Endothelial cell of umbilical vein (primary cell): ENCODE results near the gene TMEM106C. TPM values are rescaled to one million over a fixed set of nuclear protein-coding genes. Genes with fewer than 3 reads are reported as not detected.

Source experiments
- BruUV-seq: library from RNA; stranded (reverse); fragments of 400-500 nt; replicated peaks from 2 replicates; lab custom pipeline; 2021; lab: Mats Ljungman, UMichigan
- CTCF ChIA-PET: fragments of 300-600, 350-600 bp; sonication (Branson Sonifier 250); formaldehyde crosslinking; loops from one replicate; lab custom pipeline; 2021; ENCODE audit warnings: antibody characterized with exemption, inconsistent platforms; lab: Charles Lee
- POLR2A ChIA-PET: fragments of 300-600, 350-600 bp; sonication (Branson Sonifier 250); formaldehyde crosslinking; loops from one replicate; lab custom pipeline; 2021; ENCODE audit warnings: antibody characterized with exemption, inconsistent platforms; lab: Charles Lee
- DNase-seq: peaks from one replicate; pipeline ENCODE4 v3.0.0-alpha.2; 2011; ENCODE audit warnings: low read depth, low spot score
- FAIRE-seq: peaks from 2 replicates; lab custom pipeline; 2011; peaks lifted over from hg19 to GRCh38; lab: Jason Lieb, UNC
- H2AFZ ChIP-seq: 2 replicates; pipeline ENCODE4 v1.6.0; 2012; ENCODE audit warnings: low read depth, low read length, control low read depth, inconsistent platforms
- H3K27ac ChIP-seq: 2 replicates; pipeline ENCODE4 v1.5.1; 2011; ENCODE audit warnings: low read depth, mild to moderate bottlenecking, control low read depth, low read length, moderate library complexity; ENCODE audit not compliant: insufficient read depth
- H3K27me3 ChIP-seq, 2 experiments: 2 replicates each; pipeline versions ENCODE4 v1.6.0 to v1.6.1; 2011; ENCODE audit warnings: low read length in 2 of 2, mixed read lengths in 1 of 2; ENCODE audit not compliant: control insufficient read depth in 2 of 2, insufficient read depth in 2 of 2
- H3K36me3 ChIP-seq, 2 experiments: 2 replicates in 1 of 2; 3 replicates in 1 of 2; pipeline ENCODE4 v1.5.1; 2011; ENCODE audit warnings: low read length in 2 of 2, mild to moderate bottlenecking in 1 of 2, moderate library complexity in 1 of 2; ENCODE audit not compliant: control insufficient read depth in 2 of 2, insufficient read depth in 2 of 2; ENCODE audit errors: extremely low read depth in 1 of 2
- H3K4me1 ChIP-seq: 3 replicates; pipeline ENCODE4 v1.5.1; 2011; ENCODE audit warnings: mild to moderate bottlenecking, low read length; ENCODE audit not compliant: control insufficient read depth, insufficient read depth; ENCODE audit errors: extremely low read depth
- H3K4me2 ChIP-seq: 2 replicates; pipeline ENCODE4 v1.6.1; 2011; ENCODE audit warnings: low read length, control low read depth, mixed read lengths; ENCODE audit not compliant: insufficient read depth
- H3K4me3 ChIP-seq, 3 experiments: fragments of 200-600 bp in 1 of 3; sonication (generic), shearing (Covaris generic) in 1 of 3; replicated peaks in 1 of 3; 2 replicates each; pipeline ENCODE4 v1.5.1; 2011 to 2016; ENCODE audit warnings: control low read depth in 3 of 3, low read length in 3 of 3, mild to moderate bottlenecking in 2 of 3, inconsistent platforms in 1 of 3, low read depth in 1 of 3, moderate library complexity in 1 of 3; ENCODE audit not compliant: insufficient read depth in 1 of 3
- H3K79me2 ChIP-seq: 2 replicates; pipeline ENCODE4 v1.6.0; 2012; ENCODE audit warnings: low read length, inconsistent platforms; ENCODE audit not compliant: control insufficient read depth, insufficient read depth
- H3K9ac ChIP-seq: replicated peaks from 2 replicates; pipeline ENCODE3; 2011; ENCODE audit warnings: low read length, control low read depth; ENCODE audit not compliant: insufficient read depth; ENCODE audit errors: extremely low read depth
- H3K9me1 ChIP-seq: replicated peaks from 3 replicates; pipeline ENCODE4 v1.6.0; 2011; ENCODE audit warnings: mild to moderate bottlenecking, low read length; ENCODE audit not compliant: control insufficient read depth, insufficient read depth; ENCODE audit errors: extremely low read depth
- H3K9me3 ChIP-seq: replicated peaks from 2 replicates; pipeline ENCODE4 v1.5.1; 2012; ENCODE audit warnings: low read length, inconsistent platforms; ENCODE audit not compliant: control insufficient read depth, insufficient read depth
- H4K20me1 ChIP-seq: replicated peaks from 2 replicates; pipeline ENCODE3; 2011; ENCODE audit warnings: mild to moderate bottlenecking, low read length; ENCODE audit not compliant: control insufficient read depth, insufficient read depth; ENCODE audit errors: extremely low read depth
- EZH2 ChIP-seq: IDR thresholded peaks from 2 replicates; pipeline ENCODE4 v1.6.1; 2012; ENCODE audit warnings: borderline replicate concordance, low read depth, mild to moderate bottlenecking, moderate library complexity, low read length, inconsistent platforms; ENCODE audit not compliant: severe bottlenecking
- FOS ChIP-seq: IDR thresholded peaks from 2 replicates; pipeline ENCODE4 v1.6.1; 2011; ENCODE audit warnings: mild to moderate bottlenecking, low read length, moderate library complexity, borderline replicate concordance; ENCODE audit not compliant: insufficient read depth
- GATA2 ChIP-seq: IDR thresholded peaks from 2 replicates; pipeline ENCODE4 v1.7.0; 2011; ENCODE audit warnings: low read depth, mild to moderate bottlenecking, moderate library complexity, mixed read lengths, low read length; ENCODE audit not compliant: insufficient read length, insufficient read depth
- JUN ChIP-seq: IDR thresholded peaks from 2 replicates; pipeline ENCODE4 v1.6.1; 2011; ENCODE audit warnings: borderline replicate concordance, low read depth; ENCODE audit not compliant: insufficient read length, insufficient read depth
- MYC ChIP-seq: IDR thresholded peaks from one replicate; pipeline ENCODE4 v1.6.1; 2011; ENCODE audit warnings: mild to moderate bottlenecking, low read depth, low read length
- POLR2A ChIP-seq: IDR thresholded peaks from 2 replicates; pipeline ENCODE4 v1.6.1; 2012; ENCODE audit warnings: low read depth, mild to moderate bottlenecking, control low read depth, low read length
- POLR2AphosphoS5 ChIP-seq: IDR thresholded peaks from 2 replicates; pipeline ENCODE4 v1.6.1; 2012; ENCODE audit warnings: low read depth, mild to moderate bottlenecking, control low read depth, low read length, moderate library complexity; ENCODE audit not compliant: insufficient read depth
- dilution Hi-C: fragments of 300-500 bp; cut with MboI; formaldehyde crosslinking; loops from one replicate; pipeline ENCODE4 v1.15.0; 2019; ENCODE audit warnings: low sequenced_read_pairs; ENCODE audit not compliant: extremely low pct_ligation_motif_present
- intact Hi-C: fragments of 100-400 bp; cut with micrococcal nuclease; formaldehyde crosslinking; loops from one replicate; pipeline ENCODE4 v1.10.0; 2022
- polyA plus RNA-seq, 4 experiments: library from polyadenylated mRNA; depleted of rRNA in 3 of 4; stranded (reverse) in 3 of 4; unstranded in 1 of 4; fragments of >200 nt; gene quantifications; 2 replicates each; pipeline versions ENCODE4 v1.2.1 to v1.2.3, GENCODE V29; 2011 to 2012; ENCODE audit warnings: missing spikeins in 1 of 4
- total RNA-seq: library from RNA; stranded (reverse); gene quantifications from 2 replicates; pipeline ENCODE4 v1.2.3, GENCODE V29; 2021
- TF ChIP-seq, protein P1 (sequence below), 2 donors: IDR thresholded peaks; 1 replicate in 1 of 2; 2 replicates in 1 of 2; pipeline ENCODE4 v1.5.1; 2011; ENCODE audit warnings: low read length in 2 of 2, mild to moderate bottlenecking in 2 of 2, moderate library complexity in 2 of 2, control low read depth in 1 of 2, inconsistent platforms in 1 of 2, low read depth in 1 of 2; ENCODE audit not compliant: insufficient read depth in 1 of 2; ENCODE audit errors: extremely low read depth in 1 of 2
- TF ChIP-seq, protein P2 (sequence below): IDR thresholded peaks from 2 replicates; pipeline ENCODE4 v1.6.1; 2011; ENCODE audit not compliant: insufficient read depth, insufficient read length

Gene TMEM106C
- total and polyA plus RNA-seq, 2 donors (not counting 3 experiments of a cell fraction or from before 2014, with no cell fraction given) = 84.4 to 148 TPM

DNA sequence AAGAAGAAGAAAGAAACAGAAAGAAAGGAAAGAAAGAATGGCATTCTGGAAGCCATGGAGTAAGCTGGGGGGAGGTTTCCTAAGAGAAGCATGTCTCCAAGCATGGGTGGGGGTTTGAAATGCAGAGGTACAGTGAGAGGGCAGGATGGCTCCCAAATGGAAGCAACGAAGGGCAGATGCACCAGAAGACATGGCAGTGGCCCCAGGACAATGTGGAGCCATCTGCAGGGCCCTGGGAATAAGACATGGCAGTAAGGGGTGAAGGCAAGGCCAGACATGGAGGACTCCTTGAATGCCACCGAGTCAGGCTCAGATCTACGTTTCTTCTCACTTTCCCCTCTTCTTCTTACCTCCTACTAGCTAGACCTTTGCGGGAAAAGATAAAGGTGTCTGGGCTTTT lies 45.6 kb downstream of the TMEM106C start:
- no TSS peak for BruUV-seq
- POLR2A ChIA-PET = interaction anchor here (0.7 kb wide), 1 partner anchor 1591 kb away, joined by 3 read pairs; no protein-coding TSS in a partner anchor
- Histone ChIP-seq H3K9ac (no peak overlapping the region), H3K27me3 (peaks cover 51 to 68% of the 10 kb centered on the region in 2 experiments), H3K4me1 (no peaks in the 10 kb centered on the region), H4K20me1 (no peaks in the 10 kb centered on the region), H3K36me3 (no peaks in the 10 kb centered on the region), H2AFZ (no peak overlapping the region), H3K79me2 (no peaks in the 10 kb centered on the region), H3K9me3 (no peaks in the 10 kb centered on the region), H3K4me3 (no peak overlapping the region), H3K4me2 (no peak overlapping the region), H3K27ac (no peak overlapping the region), H3K9me1 (no peaks in the 10 kb centered on the region)
- CTCF ChIA-PET = no interaction called here
- no peak for DNase-seq
- dilution Hi-C loops (no loop called here), intact Hi-C loops (no loop called here)
- no peak for TF ChIP-seq MYC
- TF ChIP-seq EZH2 = no peak
- TF ChIP-seq, protein P1, sequence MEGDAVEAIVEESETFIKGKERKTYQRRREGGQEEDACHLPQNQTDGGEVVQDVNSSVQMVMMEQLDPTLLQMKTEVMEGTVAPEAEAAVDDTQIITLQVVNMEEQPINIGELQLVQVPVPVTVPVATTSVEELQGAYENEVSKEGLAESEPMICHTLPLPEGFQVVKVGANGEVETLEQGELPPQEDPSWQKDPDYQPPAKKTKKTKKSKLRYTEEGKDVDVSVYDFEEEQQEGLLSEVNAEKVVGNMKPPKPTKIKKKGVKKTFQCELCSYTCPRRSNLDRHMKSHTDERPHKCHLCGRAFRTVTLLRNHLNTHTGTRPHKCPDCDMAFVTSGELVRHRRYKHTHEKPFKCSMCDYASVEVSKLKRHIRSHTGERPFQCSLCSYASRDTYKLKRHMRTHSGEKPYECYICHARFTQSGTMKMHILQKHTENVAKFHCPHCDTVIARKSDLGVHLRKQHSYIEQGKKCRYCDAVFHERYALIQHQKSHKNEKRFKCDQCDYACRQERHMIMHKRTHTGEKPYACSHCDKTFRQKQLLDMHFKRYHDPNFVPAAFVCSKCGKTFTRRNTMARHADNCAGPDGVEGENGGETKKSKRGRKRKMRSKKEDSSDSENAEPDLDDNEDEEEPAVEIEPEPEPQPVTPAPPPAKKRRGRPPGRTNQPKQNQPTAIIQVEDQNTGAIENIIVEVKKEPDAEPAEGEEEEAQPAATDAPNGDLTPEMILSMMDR (IDR thresholded peaks at IDR 0.05; ENCODE audit: extremely low read depth in 1 of 2, insufficient read depth in 1 of 2, low read depth in 1 of 2, low read length in 2 of 2) = no peak
- no peak for TF ChIP-seq GATA2
- TF ChIP-seq, protein P2, sequence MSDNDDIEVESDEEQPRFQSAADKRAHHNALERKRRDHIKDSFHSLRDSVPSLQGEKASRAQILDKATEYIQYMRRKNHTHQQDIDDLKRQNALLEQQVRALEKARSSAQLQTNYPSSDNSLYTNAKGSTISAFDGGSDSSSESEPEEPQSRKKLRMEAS = no peak
- TF ChIP-seq FOS = no peak
- no peak for TF ChIP-seq JUN
- TF ChIP-seq POLR2A = no peak
- TF ChIP-seq POLR2AphosphoS5 = no peak
- no peak for FAIRE-seq
